Transverse colon (tissue), 4 donors: ENCODE measurements around the gene IFITM2.

Source experiments
- CTCF ChIP-seq, 5 experiments: fragments of 200-600 bp in 3 of 5; fragments of 450-650 bp in 2 of 5; sonication (generic) in 3 of 5; IDR thresholded peaks; 1 replicate in 2 of 5; 2 replicates in 3 of 5; pipeline ENCODE4 v1.5.1; 2016 to 2017; ENCODE audit warnings: antibody characterized with exemption in 5 of 5, inconsistent platforms in 3 of 5, mild to moderate bottlenecking in 2 of 5, moderate library complexity in 1 of 5
- EP300 ChIP-seq: sonication (generic); formaldehyde crosslinking; IDR thresholded peaks from one replicate; pipeline ENCODE4 v1.6.1; 2017; ENCODE audit warnings: antibody characterized with exemption, low read depth
- POLR2A ChIP-seq: fragments of 450-650 bp; IDR thresholded peaks from one replicate; pipeline ENCODE4 v1.6.1; 2016; ENCODE audit warnings: antibody characterized with exemption, mild to moderate bottlenecking, moderate library complexity
- POLR2AphosphoS5 ChIP-seq, 3 donors: sonication (generic); formaldehyde crosslinking; IDR thresholded peaks; one replicate each; pipeline ENCODE4 v1.6.1; 2016; ENCODE audit warnings: antibody characterized with exemption in 3 of 3

GRCh38 chr11:293271-293851, 14.3 kb upstream of the IFITM2 start:
- no peak for TF ChIP-seq POLR2A
- no peak for TF ChIP-seq CTCF (IDR thresholded peaks at IDR 0.05)
- TF ChIP-seq EP300 = no peak
- TF ChIP-seq POLR2AphosphoS5 (IDR thresholded peaks at IDR 0.05) = no peak
